Endodermal cell (in vitro differentiated cells): ENCODE measurements around the gene QSOX2. TPM values are rescaled to one million over a fixed set of nuclear protein-coding genes. Genes with fewer than 3 reads are reported as not detected.

Experiments used
- DNase-seq: peaks from one replicate; pipeline ENCODE4 v3.0.0-alpha.2; 2017
- H3K27ac ChIP-seq: 2 replicates; pipeline ENCODE4 v1.5.1; 2013; ENCODE audit warnings: mild to moderate bottlenecking, low read depth, low read length, moderate library complexity
- H3K27me3 ChIP-seq: 2 replicates; pipeline ENCODE4 v1.6.1; 2013; ENCODE audit warnings: mild to moderate bottlenecking, low read length, moderate library complexity; ENCODE audit not compliant: insufficient read depth, control insufficient read depth, poor library complexity, severe bottlenecking
- H3K36me3 ChIP-seq: 2 replicates; pipeline ENCODE4 v1.7.0; 2013; ENCODE audit warnings: mild to moderate bottlenecking, low read length, moderate library complexity; ENCODE audit not compliant: control insufficient read depth, insufficient read depth
- H3K4me1 ChIP-seq: one replicate; pipeline ENCODE4 v1.7.0; 2013; ENCODE audit warnings: low read length; ENCODE audit not compliant: control insufficient read depth, insufficient read depth
- H3K4me3 ChIP-seq: 2 replicates; pipeline ENCODE4 v1.5.1; 2013; ENCODE audit warnings: mild to moderate bottlenecking, low read length, moderate library complexity
- H3K9ac ChIP-seq: 2 replicates; pipeline ENCODE4 v1.6.1; 2013; ENCODE audit warnings: mild to moderate bottlenecking, low read length, moderate library complexity; ENCODE audit not compliant: poor library complexity, severe bottlenecking; ENCODE audit errors: extremely low read depth
- H3K9me3 ChIP-seq: 2 replicates; pipeline ENCODE4 v1.6.1; 2013; ENCODE audit warnings: mild to moderate bottlenecking, low read length, moderate library complexity; ENCODE audit not compliant: control insufficient read depth
- H3K27ac Mint-ChIP-seq: 2 replicates; pipeline ENCODE4 v1.8.0; 2020; ENCODE audit warnings: mixed read lengths
- H3K27me3 Mint-ChIP-seq: 2 replicates; pipeline ENCODE4 v1.8.0; 2021; ENCODE audit warnings: mild to moderate bottlenecking, mixed read lengths; ENCODE audit not compliant: insufficient read depth
- H3K36me3 Mint-ChIP-seq: 2 replicates; pipeline ENCODE4 v1.8.0; 2020; ENCODE audit warnings: low read depth, mixed read lengths
- H3K4me1 Mint-ChIP-seq: 2 replicates; pipeline ENCODE4 v1.8.0; 2020; ENCODE audit warnings: mixed read lengths
- H3K4me3 Mint-ChIP-seq: 2 replicates; pipeline ENCODE4 v1.8.0; 2020; ENCODE audit warnings: mild to moderate bottlenecking, moderate library complexity, mixed read lengths
- H3K9me3 Mint-ChIP-seq: 2 replicates; pipeline ENCODE4 v1.8.0; 2020; ENCODE audit warnings: mild to moderate bottlenecking, mixed read lengths
- WGBS, 2 experiments: methylation state at CpG; one replicate each; pipeline versions ENCODE4 v1.1.5 to v1.1.7; 2013; ENCODE audit warnings: missing lambda C conversion rate in 2 of 2, mixed read lengths in 1 of 2; ENCODE audit not compliant: insufficient coverage in 1 of 2, insufficient read length in 1 of 2; 5-methylcytosine and 5-hydroxymethylcytosine counted together
- total RNA-seq, 2 donors: library from RNA; stranded (reverse); fragmentation: NEBNext Ultra II Directional in 1 of 2; extraction: Animal tissue kit (Norgen Biotek cat#: 25700) in 1 of 2; gene quantifications; 2 replicates in 1 of 2; 3 replicates in 1 of 2; pipeline ENCODE4 v1.2.1, GENCODE V29; 2021
- TF ChIP-seq, protein P1 (sequence below): fragments of 200-600 bp; sonication (generic); conservative IDR thresholded peaks from 2 replicates; pipeline ENCODE4 v1.5.0; 2021; ENCODE audit warnings: antibody characterized with exemption, mild to moderate bottlenecking

The QSOX2 gene
- total RNA-seq, 2 donors from 2014 or later, result 22.0 to 26.3 TPM

DNA sequence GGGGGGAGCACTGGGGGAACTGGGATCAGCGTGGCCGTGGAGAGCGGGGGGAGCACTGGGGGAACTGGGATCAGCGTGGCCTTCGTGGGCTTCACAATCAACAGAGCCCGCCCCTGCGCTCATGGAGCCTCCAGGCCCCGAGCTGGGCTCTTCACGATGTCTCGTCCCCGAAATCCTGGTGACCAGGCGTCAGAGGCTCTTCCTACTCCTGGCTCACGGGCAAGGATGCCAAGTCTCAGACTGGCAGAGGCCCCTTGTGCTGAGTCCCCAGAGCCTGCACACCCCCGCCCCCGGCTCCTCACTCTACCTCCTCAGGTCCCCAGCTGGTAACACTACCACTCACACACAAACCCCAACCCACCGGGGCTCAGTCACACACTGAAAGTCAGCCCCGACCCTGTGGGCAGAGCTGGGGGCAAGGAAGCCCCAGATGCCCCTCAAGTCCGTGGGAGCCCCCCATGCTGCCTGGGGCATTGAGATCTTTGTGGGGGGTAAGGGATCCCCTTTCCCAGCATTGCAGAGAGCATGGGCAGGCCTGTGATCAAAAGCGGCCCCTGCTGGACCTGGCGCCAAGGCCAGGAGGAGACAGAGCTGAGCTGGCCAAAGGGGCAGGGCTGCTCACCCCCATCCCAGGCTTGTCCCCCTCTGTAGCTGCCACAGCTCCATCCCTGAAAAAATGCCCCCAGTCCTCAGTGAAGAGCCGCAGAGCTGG lies 67.4 kb downstream of the QSOX2 start:
- Mint-ChIP-seq H3K4me3 (no peak overlapping the region), H3K27ac (no peak overlapping the region), H3K36me3 (no peaks in the 10 kb centered on the region), H3K9me3 (no peaks in the 10 kb centered on the region), H3K27me3 (no peaks in the 10 kb centered on the region), H3K4me1 (peaks cover 15% of the 10 kb centered on the region)
- 88 to 98% methylated on average over 6 to 21 of the region's 21 CpGs for WGBS, 2 experiments
- H3K36me3 ChIP-seq, result no peaks in the 10 kb centered on the region
- H3K4me3 ChIP-seq, result no peak overlapping the region
- no peak for DNase-seq
- H3K4me1 ChIP-seq, result peaks cover 12% of the 10 kb centered on the region
- H3K27ac ChIP-seq, result no peak overlapping the region
- H3K9ac ChIP-seq, result no peak overlapping the region
- TF ChIP-seq, protein P1, sequence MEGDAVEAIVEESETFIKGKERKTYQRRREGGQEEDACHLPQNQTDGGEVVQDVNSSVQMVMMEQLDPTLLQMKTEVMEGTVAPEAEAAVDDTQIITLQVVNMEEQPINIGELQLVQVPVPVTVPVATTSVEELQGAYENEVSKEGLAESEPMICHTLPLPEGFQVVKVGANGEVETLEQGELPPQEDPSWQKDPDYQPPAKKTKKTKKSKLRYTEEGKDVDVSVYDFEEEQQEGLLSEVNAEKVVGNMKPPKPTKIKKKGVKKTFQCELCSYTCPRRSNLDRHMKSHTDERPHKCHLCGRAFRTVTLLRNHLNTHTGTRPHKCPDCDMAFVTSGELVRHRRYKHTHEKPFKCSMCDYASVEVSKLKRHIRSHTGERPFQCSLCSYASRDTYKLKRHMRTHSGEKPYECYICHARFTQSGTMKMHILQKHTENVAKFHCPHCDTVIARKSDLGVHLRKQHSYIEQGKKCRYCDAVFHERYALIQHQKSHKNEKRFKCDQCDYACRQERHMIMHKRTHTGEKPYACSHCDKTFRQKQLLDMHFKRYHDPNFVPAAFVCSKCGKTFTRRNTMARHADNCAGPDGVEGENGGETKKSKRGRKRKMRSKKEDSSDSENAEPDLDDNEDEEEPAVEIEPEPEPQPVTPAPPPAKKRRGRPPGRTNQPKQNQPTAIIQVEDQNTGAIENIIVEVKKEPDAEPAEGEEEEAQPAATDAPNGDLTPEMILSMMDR, result no peak
- H3K27me3 ChIP-seq, result no peaks in the 10 kb centered on the region
- H3K9me3 ChIP-seq, result no peaks in the 10 kb centered on the region

DNA sequence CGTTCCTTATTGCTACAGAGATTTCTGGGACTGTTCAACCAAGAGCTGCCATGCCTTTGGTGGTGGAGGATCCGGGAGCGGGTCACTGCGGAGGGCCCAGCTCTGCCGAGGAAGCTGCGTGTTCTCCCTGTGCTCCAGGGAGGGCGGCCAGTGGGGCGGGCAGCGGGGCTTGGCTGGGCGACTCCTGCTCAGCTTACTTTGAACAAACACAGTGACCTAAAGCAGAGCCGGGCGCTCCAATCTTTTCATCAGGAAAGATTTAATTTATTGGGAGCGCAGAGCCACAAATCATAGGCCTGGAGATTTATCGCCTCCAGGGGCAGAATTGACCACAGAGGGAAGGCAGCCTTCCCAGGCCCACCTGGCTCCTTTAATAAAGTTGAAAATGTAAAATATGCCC lies 68.4 kb downstream of the QSOX2 start:
- Histone ChIP-seq H3K9me3 (no peaks in the 10 kb centered on the region), H3K9ac (no peak overlapping the region), H3K4me3 (no peak overlapping the region), H3K27me3 (no peaks in the 10 kb centered on the region), H3K4me1 (peaks cover 12% of the 10 kb centered on the region), H3K36me3 (no peaks in the 10 kb centered on the region), H3K27ac (no peak overlapping the region)
- Mint-ChIP-seq H3K36me3 (no peaks in the 10 kb centered on the region), H3K27ac (no peak overlapping the region), H3K4me1 (peaks cover 17% of the 10 kb centered on the region), H3K4me3 (no peak overlapping the region), H3K9me3 (no peaks in the 10 kb centered on the region), H3K27me3 (no peaks in the 10 kb centered on the region)
- WGBS, 2 experiments, result 92 to 93% methylated on average over 13 to 14 of the region's 14 CpGs
- TF ChIP-seq, protein P1, result no peak
- no peak for DNase-seq

DNA sequence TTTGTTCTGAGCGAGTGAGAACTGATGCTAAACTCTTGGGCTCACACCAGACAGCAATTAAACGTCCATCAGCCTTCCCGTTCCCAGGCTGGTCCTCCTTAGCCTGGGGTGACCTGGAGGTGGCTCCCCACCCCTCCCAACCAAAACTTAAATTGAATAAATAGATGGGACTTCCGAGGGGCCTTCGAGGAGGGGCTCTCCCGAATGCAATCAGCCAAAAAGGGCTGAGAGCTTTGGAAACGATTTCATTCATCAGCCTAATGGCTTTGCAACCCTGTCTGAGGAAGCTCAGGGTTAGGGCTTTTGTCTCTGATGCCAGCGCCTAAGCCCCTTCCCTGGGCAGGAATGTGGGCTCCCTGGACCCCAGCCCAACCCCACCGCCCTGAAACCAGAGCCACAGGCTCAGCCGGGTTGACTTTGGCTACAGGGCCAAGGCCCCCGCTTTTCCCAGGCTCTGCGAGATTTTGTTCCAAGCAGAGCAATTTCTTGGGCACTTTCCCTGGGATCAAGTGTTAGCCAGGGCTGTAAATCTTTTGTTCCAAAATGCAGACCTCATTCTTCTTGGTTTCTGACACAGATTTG lies 69.9 kb downstream of the QSOX2 start:
- Mint-ChIP-seq H3K27ac (no peak overlapping the region), H3K4me3 (no peak overlapping the region), H3K9me3 (no peaks in the 10 kb centered on the region), H3K36me3 (no peaks in the 10 kb centered on the region), H3K27me3 (no peaks in the 10 kb centered on the region), H3K4me1 (peaks cover 31% of the 10 kb centered on the region)
- Histone ChIP-seq H3K27me3 (no peaks in the 10 kb centered on the region), H3K27ac (peak overlapping the region; percentile 76), H3K4me1 (peaks cover 21% of the 10 kb centered on the region), H3K36me3 (no peaks in the 10 kb centered on the region), H3K9ac (no peak overlapping the region), H3K4me3 (no peak overlapping the region), H3K9me3 (no peaks in the 10 kb centered on the region)
- WGBS, 2 experiments, result 83 to 87% methylated on average over 7 to 12 of the region's 12 CpGs
- DNase-seq, result no peak
- TF ChIP-seq, protein P1, result no peak
